Measurements from ENCODE around the gene AK3. TPM values are rescaled to one million over a fixed set of nuclear protein-coding genes. Genes with fewer than 3 reads are reported as not detected.

Gene AK3
- total RNA-seq, 1 donor from 2014 or later, result 40.4 TPM

DNA sequence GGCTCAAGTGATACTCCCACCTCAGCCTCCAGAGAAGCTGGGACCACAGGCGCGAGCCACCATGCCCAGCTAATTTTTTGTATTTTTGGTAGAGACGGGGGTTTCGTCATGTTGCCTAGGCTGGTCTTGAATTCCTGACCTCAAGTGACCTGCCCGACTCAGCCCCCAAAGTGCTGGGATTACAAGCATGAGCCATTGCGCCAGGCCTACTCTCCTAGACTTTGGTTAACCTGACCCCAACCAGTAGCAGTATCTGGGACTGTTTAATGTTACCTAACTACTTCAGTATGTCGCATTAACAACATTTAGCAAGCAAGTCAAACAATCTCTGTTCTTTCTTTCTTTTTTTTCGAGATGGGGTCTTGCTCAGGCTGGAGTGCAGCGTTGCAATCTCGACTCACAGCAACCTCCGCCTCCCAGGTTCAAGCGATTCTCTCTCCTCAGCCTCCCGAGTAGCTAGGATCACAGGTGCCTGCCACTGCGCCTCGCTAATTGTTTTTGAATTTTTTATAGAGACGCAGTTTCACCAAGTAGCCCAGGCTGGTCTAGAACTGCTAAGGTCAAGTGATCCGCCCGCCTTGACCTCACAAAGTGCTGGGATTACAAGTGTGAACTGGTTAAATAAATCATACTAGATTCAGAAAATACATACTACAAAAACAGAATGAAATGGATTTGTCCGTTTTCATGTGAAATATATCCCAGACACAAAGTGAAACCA is 2.0 kb downstream of the AK3 start:
- intact Hi-C loops (cut with DNase I), result loop anchor here (10.0 kb wide), 1 partner anchor 64 kb away; the partner anchor contains the start of gene CDC37L1
- ATAC-seq (no peak), DNase-seq (no peak)

GRCh38 chr9:4734150-4734549 is 6.9 kb downstream of the AK3 start:
- intact Hi-C loops (cut with DNase I), result loop anchor here (10.0 kb wide), 1 partner anchor 59 kb away; the partner anchor contains the start of gene CDC37L1
- Histone ChIP-seq H3K4me3 (no peak overlapping the region), H3K4me1 (peaks cover 5% of the 10 kb centered on the region), H3K27me3 (ENCODE audit: low read depth) (no peaks in the 10 kb centered on the region), H3K9me3 (no peaks in the 10 kb centered on the region), H3K27ac (no peak overlapping the region), H3K36me3 (no peaks in the 10 kb centered on the region)
- ATAC-seq (no peak), DNase-seq (no peak)
- TF ChIP-seq CTCF (IDR thresholded peaks at IDR 0.05), result no peak

More for the DNA sequence above, 2.0 kb downstream of the AK3 start:
- H3K4me3 ChIP-seq, result peak overlapping the region; percentile 98
- no peak overlapping the region for H3K27ac ChIP-seq
- H3K27me3 ChIP-seq (ENCODE audit: low read depth), result no peaks in the 10 kb centered on the region
- peaks cover 19% of the 10 kb centered on the region for H3K4me1 ChIP-seq
- TF ChIP-seq CTCF (IDR thresholded peaks at IDR 0.05), result no peak
- no peaks in the 10 kb centered on the region for H3K9me3 ChIP-seq
- no peaks in the 10 kb centered on the region for H3K36me3 ChIP-seq

DNA sequence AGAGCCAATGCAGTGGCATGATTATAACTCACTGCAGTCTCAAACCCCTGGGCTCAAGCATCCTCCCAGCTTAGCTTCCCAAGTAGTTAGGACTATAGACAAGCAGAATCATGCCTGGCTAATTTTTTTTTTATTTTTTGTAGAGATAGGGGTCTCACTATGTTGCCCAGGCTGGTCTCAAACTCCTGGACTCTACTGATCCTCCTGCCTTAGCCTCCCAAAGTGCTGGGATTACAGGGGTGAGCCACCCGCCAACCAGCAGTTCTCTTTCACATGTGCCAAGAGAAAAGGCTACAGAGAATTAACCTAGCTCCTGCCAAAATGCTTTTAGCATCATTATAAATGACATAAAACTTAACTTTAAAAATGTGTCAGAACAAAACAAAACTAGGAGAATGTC is 8.1 kb downstream of the AK3 start:
- DNase-seq, result no peak
- no peak for TF ChIP-seq CTCF (IDR thresholded peaks at IDR 0.05)
- Histone ChIP-seq H3K27ac (no peak overlapping the region), H3K4me1 (no peaks in the 10 kb centered on the region), H3K4me3 (no peak overlapping the region), H3K36me3 (no peaks in the 10 kb centered on the region), H3K27me3 (ENCODE audit: low read depth) (no peaks in the 10 kb centered on the region), H3K9me3 (no peaks in the 10 kb centered on the region)
- intact Hi-C loops (cut with DNase I), result loop anchor here (10.0 kb wide), 1 partner anchor 58 kb away; the partner anchor contains the start of gene CDC37L1
- no peak for ATAC-seq

DNA sequence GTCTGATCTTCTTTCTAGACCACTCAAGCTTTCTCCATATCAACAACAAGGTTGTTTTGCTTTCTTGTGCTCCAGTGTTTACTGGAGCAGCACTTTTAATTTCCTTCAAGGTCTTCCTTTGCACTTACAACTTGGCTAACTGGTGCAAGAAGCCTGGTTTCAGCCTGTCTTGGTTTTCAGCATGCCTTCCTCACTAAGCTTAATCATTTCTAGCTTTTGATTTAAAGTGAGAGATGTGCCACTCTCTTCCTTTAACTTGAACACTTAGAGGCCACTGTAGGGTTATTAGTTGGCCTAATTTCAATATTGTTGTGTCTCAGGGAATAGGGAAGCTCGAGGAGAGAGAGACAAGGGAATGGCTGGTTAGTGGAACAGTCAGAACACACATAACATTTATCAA is 13.4 kb downstream of the AK3 start:
- no peak for TF ChIP-seq CTCF (IDR thresholded peaks at IDR 0.05)
- no peaks in the 10 kb centered on the region for H3K9me3 ChIP-seq
- no peaks in the 10 kb centered on the region for H3K4me1 ChIP-seq
- peaks cover 2% of the 10 kb centered on the region for H3K36me3 ChIP-seq
- intact Hi-C loops (cut with DNase I), result no loop called here
- ATAC-seq, result no peak
- H3K27me3 ChIP-seq (ENCODE audit: low read depth), result no peaks in the 10 kb centered on the region
- H3K27ac ChIP-seq, result no peak overlapping the region
- no peak for DNase-seq
- H3K4me3 ChIP-seq, result no peak overlapping the region

GRCh38 chr9:4725706-4726442 is 15.1 kb downstream of the AK3 start:
- H3K27ac ChIP-seq, result no peak overlapping the region
- TF ChIP-seq CTCF (IDR thresholded peaks at IDR 0.05), result no peak
- no peaks in the 10 kb centered on the region for H3K9me3 ChIP-seq
- H3K4me3 ChIP-seq, result no peak overlapping the region
- intact Hi-C loops (cut with DNase I), result no loop called here
- no peaks in the 10 kb centered on the region for H3K4me1 ChIP-seq
- H3K36me3 ChIP-seq, result peaks cover 19% of the 10 kb centered on the region
- DNase-seq (no peak), ATAC-seq (no peak)
- H3K27me3 ChIP-seq (ENCODE audit: low read depth), result no peaks in the 10 kb centered on the region

Data from lower lobe of right lung (tissue), 2 donors.